Suppressor macrophage (primary cell): Measurements from ENCODE around the gene IL1RAPL1.

Experiments
- DNase-seq, 4 experiments: peaks; one replicate each; pipeline ENCODE4 v3.0.0-alpha.2; 2020 to 2022

IL1RAPL1 gene

GRCh38 chrX:29136904-29137303 lies 549.7 kb downstream of the IL1RAPL1 start:
- DNase-seq: no peak

- DNase-seq: no peak
Measured at GRCh38 chrX:29138003-29138402, 550.8 kb downstream of the IL1RAPL1 start.

GRCh38 chrX:29143356-29143755 lies 556.1 kb downstream of the IL1RAPL1 start:
- DNase-seq: no peak

- no peak for DNase-seq
Measured at GRCh38 chrX:29143756-29144155, 556.5 kb downstream of the IL1RAPL1 start.

- no peak for DNase-seq
Measured at GRCh38 chrX:29145316-29145715, 558.1 kb downstream of the IL1RAPL1 start.

- DNase-seq: no peak
Measured at GRCh38 chrX:29148511-29148910, 561.3 kb downstream of the IL1RAPL1 start.

- no peak for DNase-seq
Measured at GRCh38 chrX:29155286-29155685, 568.0 kb downstream of the IL1RAPL1 start.

- no peak for DNase-seq
Measured at GRCh38 chrX:29172880-29173279, 585.6 kb downstream of the IL1RAPL1 start.

GRCh38 chrX:29187264-29187663 lies 600.0 kb downstream of the IL1RAPL1 start:
- no peak for DNase-seq

GRCh38 chrX:29196501-29196900 lies 609.3 kb downstream of the IL1RAPL1 start:
- no peak for DNase-seq

GRCh38 chrX:29215251-29215650 lies 628.0 kb downstream of the IL1RAPL1 start:
- no peak for DNase-seq

GRCh38 chrX:29225670-29226069 lies 638.4 kb downstream of the IL1RAPL1 start:
- DNase-seq: no peak

GRCh38 chrX:29229802-29230201 lies 642.6 kb downstream of the IL1RAPL1 start:
- DNase-seq: no peak

- peak in 1 of 4 experiments; percentile 1 for DNase-seq
Measured at GRCh38 chrX:29231800-29232199, 644.6 kb downstream of the IL1RAPL1 start.

- DNase-seq: no peak
Measured at GRCh38 chrX:29233592-29234183, 646.4 kb downstream of the IL1RAPL1 start.

- DNase-seq: no peak
Measured at GRCh38 chrX:29237972-29238371, 650.7 kb downstream of the IL1RAPL1 start.

- DNase-seq: no peak
Measured at GRCh38 chrX:29241809-29242208, 654.6 kb downstream of the IL1RAPL1 start.

- no peak for DNase-seq
Measured at GRCh38 chrX:29242856-29243255, 655.6 kb downstream of the IL1RAPL1 start.

GRCh38 chrX:29243942-29244341 lies 656.7 kb downstream of the IL1RAPL1 start:
- DNase-seq: no peak

GRCh38 chrX:29254515-29254914 lies 667.3 kb downstream of the IL1RAPL1 start:
- no peak for DNase-seq

GRCh38 chrX:29257521-29257920 lies 670.3 kb downstream of the IL1RAPL1 start:
- DNase-seq: no peak

- DNase-seq: no peak
Measured at GRCh38 chrX:29269390-29269789, 682.1 kb downstream of the IL1RAPL1 start.

GRCh38 chrX:29274517-29274916 lies 687.3 kb downstream of the IL1RAPL1 start:
- no peak for DNase-seq

GRCh38 chrX:29275928-29276327 lies 688.7 kb downstream of the IL1RAPL1 start:
- DNase-seq: no peak

- DNase-seq: no peak
Measured at GRCh38 chrX:29281078-29281742, 694.0 kb downstream of the IL1RAPL1 start.
